Neuron (in vitro differentiated cells): Measurements from ENCODE around the gene RRP7A.
A peak's percentile ranks its signal among the peaks of the same experiment; 100 is the strongest.
"Not testable (repeated sequence)": the region's sequence is repeated elsewhere in the genome, so short reads cannot be mapped to it uniquely, and the experiment has no call there.

Source experiments
- H2AFZ ChIP-seq: one replicate; pipeline ENCODE4 v1.6.1; 2013; ENCODE audit warnings: low read depth, mild to moderate bottlenecking, inconsistent platforms, low read length, moderate library complexity
- H3K27me3 ChIP-seq: one replicate; pipeline ENCODE4 v1.6.1; 2013; ENCODE audit warnings: low read length; ENCODE audit not compliant: insufficient read depth
- H3K36me3 ChIP-seq: one replicate; pipeline ENCODE4 v1.6.1; 2013; ENCODE audit warnings: low read length; ENCODE audit not compliant: insufficient read depth
- H3K4me1 ChIP-seq: one replicate; pipeline ENCODE4 v1.6.1; 2013; ENCODE audit warnings: low read length; ENCODE audit not compliant: insufficient read depth
- H3K4me3 ChIP-seq: 2 replicates; pipeline ENCODE4 v1.5.1; 2013; ENCODE audit warnings: mild to moderate bottlenecking, low read length, moderate library complexity
- H3K9me3 ChIP-seq: one replicate; pipeline ENCODE4 v1.6.1; 2013; ENCODE audit warnings: low read length

The RRP7A gene, protein sequence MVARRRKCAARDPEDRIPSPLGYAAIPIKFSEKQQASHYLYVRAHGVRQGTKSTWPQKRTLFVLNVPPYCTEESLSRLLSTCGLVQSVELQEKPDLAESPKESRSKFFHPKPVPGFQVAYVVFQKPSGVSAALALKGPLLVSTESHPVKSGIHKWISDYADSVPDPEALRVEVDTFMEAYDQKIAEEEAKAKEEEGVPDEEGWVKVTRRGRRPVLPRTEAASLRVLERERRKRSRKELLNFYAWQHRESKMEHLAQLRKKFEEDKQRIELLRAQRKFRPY

DNA sequence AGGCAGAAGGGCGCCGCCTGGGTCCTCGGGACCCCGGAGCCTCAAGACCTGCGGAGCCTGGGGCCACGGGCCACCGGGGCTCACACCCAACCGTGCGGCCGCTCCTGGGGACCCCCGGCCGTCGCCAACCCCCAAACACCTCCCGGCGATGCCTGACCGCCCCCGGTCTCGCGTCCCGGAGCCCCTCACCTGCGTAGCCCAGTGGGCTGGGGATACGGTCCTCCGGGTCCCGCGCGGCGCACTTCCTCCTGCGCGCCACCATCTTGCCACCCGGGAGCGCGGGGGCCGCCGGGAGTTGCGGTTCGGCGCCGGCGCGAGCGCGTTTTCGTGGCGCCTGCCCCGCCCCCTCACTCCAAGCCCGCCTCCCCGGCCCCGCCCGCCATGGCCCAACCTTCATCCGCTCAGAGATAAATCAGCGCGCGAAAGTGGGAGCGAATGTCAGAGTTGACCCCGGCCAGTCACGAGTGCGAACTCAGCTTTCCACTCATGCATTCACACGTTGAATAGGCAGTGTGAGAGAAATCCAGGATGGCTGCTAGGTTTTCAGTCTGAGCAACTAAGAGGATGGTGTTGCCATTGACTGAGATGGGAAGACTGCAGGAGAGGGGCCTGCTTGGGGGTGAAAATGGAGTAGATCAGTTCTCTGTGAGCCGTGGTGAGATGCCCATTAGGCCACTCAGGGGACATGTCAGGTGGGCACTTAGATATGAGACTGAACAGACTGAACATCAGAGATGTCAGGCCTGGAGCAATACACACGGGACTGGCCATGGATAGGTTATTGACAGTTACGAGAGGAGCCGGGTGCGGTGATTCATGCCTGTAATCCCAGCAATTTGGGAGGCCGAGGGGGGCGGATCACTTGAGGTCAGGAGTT lies at the start of gene RRP7A:
Gene RRP7A, minus strand, starts transcription at position 272 of the 877 bp plus-strand sequence. Its CDS starts 10 bp downstream, at position 262.
- H3K4me3 ChIP-seq: peak within 1 kb of the TSS; percentile 56
- peak within 1 kb of the TSS; percentile 51 for H2AFZ ChIP-seq
- no peaks in the 10 kb centered on the region for H3K27me3 ChIP-seq
- H3K4me1 ChIP-seq: peaks cover 8% of the 10 kb centered on the region
- peaks cover 17% of the 10 kb centered on the region for H3K36me3 ChIP-seq
- no peaks in the 10 kb centered on the region for H3K9me3 ChIP-seq

DNA sequence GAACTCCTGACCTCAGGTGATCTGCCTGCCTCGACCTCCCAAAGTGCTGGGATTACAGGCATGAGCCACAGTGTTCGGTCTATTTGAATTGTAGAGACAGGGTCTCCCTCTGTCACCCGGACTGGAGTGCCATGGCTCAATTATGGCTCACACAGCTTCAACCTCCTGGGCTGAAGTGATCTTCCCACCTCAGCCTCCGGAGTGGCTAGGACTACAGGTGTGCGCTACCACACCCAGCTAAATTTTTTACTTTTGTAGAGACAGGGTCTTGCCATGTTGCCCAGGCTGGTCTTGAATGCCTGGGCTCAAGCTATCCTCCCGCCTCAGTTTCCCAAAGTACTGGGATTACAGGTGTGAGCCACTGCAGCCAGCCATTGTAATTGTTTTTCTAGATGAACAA lies 48.4 kb upstream of the RRP7A start:
- not testable (repeated sequence) for H3K4me1 ChIP-seq, H3K9me3 ChIP-seq, H3K4me3 ChIP-seq, H3K27me3 ChIP-seq, H2AFZ ChIP-seq
- peaks cover 18% of the 10 kb centered on the region for H3K36me3 ChIP-seq

DNA sequence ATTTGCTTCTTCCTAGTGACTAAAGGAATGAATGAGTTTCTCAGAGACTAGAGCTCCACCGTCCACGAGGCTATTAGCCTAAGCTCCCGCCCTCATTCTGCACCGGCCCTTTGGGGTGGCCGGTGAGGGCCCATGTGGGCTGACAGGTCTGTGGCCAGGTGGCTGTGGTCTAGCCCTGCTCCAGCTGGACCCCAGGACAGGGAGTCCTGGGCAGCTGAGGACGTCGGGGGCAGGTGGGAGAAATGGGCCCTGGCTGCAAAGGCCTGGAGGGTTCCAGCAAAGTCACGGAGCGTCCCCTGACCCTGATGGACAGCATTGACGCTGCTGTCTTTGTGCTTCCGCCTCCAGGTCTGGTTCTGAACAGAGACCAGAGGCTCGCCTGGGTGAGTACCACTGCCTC lies 46.4 kb upstream of the RRP7A start:
- no peak overlapping the region for H3K4me3 ChIP-seq
- H3K4me1 ChIP-seq: no peaks in the 10 kb centered on the region
- peaks cover 2% of the 10 kb centered on the region for H3K9me3 ChIP-seq
- peaks cover 6% of the 10 kb centered on the region for H3K36me3 ChIP-seq
- H2AFZ ChIP-seq: no peak overlapping the region
- H3K27me3 ChIP-seq: no peaks in the 10 kb centered on the region

DNA sequence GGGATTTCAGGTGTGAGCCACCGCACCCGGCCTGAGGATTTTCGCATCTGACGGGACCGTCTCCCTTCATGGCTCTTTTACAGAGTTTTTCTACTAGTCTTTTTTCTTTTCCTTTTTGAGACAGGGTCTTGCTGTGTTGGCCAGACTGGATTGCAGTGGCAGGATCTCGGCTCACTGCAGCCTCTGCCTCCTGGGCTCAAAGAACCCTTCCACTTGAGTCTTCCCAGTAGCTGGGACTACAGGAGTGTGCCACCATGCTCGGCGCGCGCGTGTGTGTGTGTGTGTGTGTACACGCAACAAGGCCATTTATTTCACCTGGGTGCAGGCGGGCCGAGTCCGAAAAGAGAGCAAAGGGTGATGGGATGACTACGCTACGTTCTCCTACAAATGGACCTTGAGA lies 45.1 kb upstream of the RRP7A start:
- Histone ChIP-seq H3K9me3 (peaks cover 2% of the 10 kb centered on the region), H2AFZ (no peak overlapping the region), H3K36me3 (peaks cover 6% of the 10 kb centered on the region), H3K4me1 (no peaks in the 10 kb centered on the region), H3K4me3 (no peak overlapping the region), H3K27me3 (no peaks in the 10 kb centered on the region)

DNA sequence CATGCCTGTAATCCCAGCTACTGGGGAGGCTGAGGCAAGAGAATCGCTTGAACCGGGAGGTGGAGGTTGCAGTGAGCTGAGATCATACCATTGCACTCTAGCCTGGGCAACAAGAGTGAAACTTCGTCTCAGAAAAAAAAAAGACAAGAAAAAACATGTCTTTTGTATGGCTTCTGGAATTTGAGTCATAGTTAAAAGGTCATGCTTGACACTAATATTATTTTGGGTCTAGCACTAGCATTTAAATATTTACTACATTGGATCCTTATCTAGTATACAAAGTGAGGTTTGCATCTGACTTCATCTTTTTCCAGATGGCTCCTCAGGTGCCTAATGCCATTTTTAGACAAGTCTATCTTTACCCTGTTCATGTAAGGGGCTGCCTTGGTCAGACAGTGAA lies 44.3 kb upstream of the RRP7A start:
- H3K4me1 ChIP-seq, H3K4me3 ChIP-seq, H3K36me3 ChIP-seq, H3K27me3 ChIP-seq, H2AFZ ChIP-seq, H3K9me3 ChIP-seq: not testable (repeated sequence)

DNA sequence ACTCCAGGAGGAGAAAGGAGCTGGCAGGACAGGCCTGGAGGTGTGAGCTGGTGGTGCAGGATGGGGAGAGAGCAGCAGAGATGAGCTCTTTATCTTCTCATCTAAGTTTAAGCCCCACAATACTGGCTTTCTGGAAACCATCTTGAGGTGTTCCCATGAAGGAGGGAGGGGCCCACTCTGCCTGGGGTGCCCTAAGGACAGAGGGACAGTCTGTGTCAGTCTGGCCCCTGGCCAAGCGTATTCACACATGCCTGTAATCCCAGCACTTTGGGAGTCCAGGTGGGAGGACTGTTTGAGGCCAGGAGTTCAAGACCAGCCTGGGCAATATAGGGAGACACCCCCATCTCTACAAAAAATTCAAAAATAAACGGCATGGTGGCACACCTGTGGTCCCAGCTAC lies 43.1 kb upstream of the RRP7A start:
- no peak overlapping the region for H3K4me3 ChIP-seq
- H3K27me3 ChIP-seq: no peaks in the 10 kb centered on the region
- peaks cover 6% of the 10 kb centered on the region for H3K36me3 ChIP-seq
- H2AFZ ChIP-seq: no peak overlapping the region
- no peaks in the 10 kb centered on the region for H3K4me1 ChIP-seq
- H3K9me3 ChIP-seq: peaks cover 2% of the 10 kb centered on the region

DNA sequence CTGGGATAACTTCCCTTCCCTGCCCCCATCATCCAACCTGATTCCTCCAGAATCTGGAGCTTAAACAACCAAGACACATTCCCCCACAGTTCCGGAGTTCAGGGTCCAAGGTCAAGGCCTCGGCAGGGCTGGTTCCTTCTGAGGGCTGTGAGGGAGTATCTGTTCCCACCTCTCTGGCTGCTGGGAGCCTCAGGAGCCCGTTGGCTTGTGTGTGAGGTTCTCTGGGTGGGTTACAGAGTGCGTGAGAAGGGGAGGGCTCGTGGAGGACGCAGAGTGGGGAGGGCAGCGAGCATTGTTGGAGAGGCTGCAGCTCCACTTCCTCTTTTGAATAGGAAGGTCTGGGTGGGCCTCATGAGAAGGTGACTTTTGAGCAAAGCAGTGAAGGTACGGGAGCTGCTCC lies 42.7 kb upstream of the RRP7A start:
- H2AFZ ChIP-seq: no peak overlapping the region
- H3K4me1 ChIP-seq: no peaks in the 10 kb centered on the region
- H3K27me3 ChIP-seq: no peaks in the 10 kb centered on the region
- H3K36me3 ChIP-seq: peaks cover 6% of the 10 kb centered on the region
- no peak overlapping the region for H3K4me3 ChIP-seq
- H3K9me3 ChIP-seq: peaks cover 2% of the 10 kb centered on the region

DNA sequence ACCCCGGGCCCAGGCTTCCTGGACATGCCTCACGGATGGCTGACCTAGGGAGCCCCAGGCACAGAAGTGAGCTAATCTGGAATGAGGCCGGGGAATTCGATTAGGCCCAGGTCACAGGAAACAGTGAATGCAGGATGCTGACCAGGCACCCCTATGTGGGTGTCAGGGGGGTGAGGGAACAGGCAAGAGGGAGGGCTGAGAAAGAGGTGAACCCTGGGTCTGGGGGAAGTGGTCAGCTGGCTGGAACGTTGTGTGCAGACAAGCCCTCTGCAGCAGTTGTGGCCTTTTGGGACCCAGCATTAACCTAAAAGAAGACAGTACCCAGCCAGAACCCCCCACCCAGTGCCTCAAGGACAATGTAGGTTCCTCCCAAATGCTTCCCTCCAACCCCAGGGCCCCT lies 42.3 kb upstream of the RRP7A start:
- Histone ChIP-seq H2AFZ (no peak overlapping the region), H3K27me3 (no peaks in the 10 kb centered on the region), H3K9me3 (peaks cover 2% of the 10 kb centered on the region), H3K4me3 (no peak overlapping the region), H3K36me3 (peaks cover 6% of the 10 kb centered on the region), H3K4me1 (no peaks in the 10 kb centered on the region)

DNA sequence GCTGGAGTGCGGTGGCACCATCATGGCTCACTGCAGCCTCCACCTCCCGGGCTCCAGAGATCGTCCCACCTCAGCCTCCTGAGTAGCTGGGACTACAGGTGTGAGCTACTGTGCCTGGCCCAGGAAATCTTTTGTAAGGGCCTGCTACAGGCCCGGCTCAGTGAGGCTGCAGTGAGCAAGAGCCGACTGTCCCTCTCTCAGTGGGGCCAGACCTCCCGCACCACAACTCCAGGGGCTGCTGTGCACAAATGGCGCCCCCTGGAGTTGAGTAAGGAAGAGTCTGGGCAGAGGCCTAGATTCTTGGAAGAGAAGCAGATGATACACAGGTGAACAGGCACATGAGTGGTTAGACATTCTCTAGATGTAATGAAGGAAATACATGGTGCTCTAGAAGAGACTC lies 41.2 kb upstream of the RRP7A start:
- Histone ChIP-seq H3K4me3 (no peak overlapping the region), H3K9me3 (peaks cover under 1% of the 10 kb centered on the region), H3K4me1 (no peaks in the 10 kb centered on the region), H3K36me3 (peaks cover 3% of the 10 kb centered on the region), H3K27me3 (no peaks in the 10 kb centered on the region), H2AFZ (no peak overlapping the region)

DNA sequence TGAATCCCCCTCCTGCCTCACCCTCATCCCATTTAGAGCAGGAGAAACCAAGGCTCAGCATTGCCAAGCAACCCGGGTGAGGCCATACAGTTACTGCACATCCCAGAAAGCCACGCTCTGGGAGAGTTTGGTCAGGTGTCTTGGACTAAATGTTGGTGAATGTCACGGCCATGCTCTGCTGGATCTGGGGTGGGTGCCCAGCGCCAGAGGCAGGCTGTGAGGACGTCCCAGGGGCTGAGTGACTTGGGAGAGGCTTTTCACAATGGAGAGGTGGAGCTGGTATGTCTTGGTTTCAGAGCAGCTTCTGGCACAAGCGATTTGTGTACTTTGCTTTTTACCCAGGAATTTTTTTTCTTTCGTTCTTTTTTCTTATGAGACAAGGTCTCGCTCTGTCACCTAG lies 40.8 kb upstream of the RRP7A start:
- Histone ChIP-seq H3K4me3 (no peak overlapping the region), H3K4me1 (no peaks in the 10 kb centered on the region), H3K9me3 (no peaks in the 10 kb centered on the region), H3K27me3 (no peaks in the 10 kb centered on the region), H3K36me3 (no peaks in the 10 kb centered on the region), H2AFZ (no peak overlapping the region)

DNA sequence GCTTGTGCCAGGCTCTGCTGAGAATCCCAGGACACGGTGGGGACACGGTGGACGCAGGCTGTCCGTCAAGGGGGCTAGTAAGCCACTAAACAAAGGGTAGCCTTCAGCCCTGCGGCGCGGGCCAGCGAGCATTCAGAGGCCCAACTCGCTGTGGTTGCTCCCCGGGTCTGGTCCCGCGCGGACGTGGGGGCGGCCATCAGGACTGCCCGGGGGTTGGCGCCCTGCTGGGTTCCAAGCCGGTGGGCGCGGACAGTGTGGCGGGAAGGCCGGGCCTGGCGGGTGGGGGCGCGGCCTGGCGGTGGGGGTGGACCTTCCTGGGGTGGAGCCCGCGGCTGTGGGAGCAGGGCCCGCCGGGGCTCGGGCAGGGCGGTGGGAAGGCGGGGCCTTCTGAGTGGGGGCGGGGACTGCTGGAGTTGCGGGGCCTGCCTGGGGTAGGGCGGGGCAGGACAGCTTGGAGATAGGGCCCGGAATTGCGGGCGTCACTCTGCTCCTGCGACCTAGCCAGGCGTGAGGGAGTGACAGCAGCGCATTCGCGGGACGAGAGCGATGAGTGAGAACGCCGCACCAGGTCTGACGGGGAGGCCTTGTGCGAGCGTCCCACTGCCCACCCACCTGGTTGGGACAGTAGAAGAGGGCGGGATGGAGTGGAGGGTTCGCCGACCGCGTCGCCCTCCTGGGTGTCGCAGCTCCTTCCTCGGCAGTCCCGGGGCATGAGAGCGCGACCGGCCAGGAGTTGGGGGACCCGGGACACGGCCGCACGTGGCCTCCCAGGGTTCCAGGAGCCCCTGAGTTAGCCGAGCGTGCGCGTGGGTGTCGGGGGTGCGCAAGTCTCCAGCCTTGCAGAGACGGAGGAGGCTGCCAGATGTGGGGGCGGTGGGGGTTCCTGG lies 34.1 kb upstream of the RRP7A start, which contains the start of gene SERHL2:
Gene SERHL2, plus strand, starts transcription at position 482 of the 887 bp plus-strand sequence. Its CDS starts 65 bp downstream, at position 547.
- Histone ChIP-seq H3K27me3 (no peaks in the 10 kb centered on the region), H3K4me3 (no peak within 1 kb of the TSS), H3K4me1 (no peaks in the 10 kb centered on the region), H3K9me3 (peaks cover 2% of the 10 kb centered on the region), H2AFZ (no peak within 1 kb of the TSS), H3K36me3 (no peaks in the 10 kb centered on the region)

DNA sequence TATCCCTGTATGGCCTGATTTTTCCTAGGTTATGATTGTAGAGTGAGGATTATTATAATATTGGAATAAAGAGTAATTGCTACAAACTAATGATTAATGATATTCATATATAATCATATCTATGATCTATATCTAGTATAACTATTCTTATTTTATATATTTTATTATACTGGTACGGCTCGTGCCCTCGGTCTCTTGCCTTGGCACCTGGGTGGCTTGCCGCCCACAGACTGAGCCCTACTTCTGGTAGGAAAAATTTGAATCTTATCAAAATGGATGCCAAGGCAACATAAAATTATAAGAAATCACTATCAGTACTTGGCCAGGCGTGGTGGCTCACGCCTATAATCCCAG lies 32.7 kb upstream of the RRP7A start:
- H3K27me3 ChIP-seq, H3K4me3 ChIP-seq, H2AFZ ChIP-seq, H3K36me3 ChIP-seq, H3K9me3 ChIP-seq, H3K4me1 ChIP-seq: not testable (repeated sequence)
